ENCODE data around the gene BUD23. TPM values are rescaled to one million over a fixed set of nuclear protein-coding genes. Genes with fewer than 3 reads are reported as not detected.
A peak's percentile ranks its signal among the peaks of the same experiment; 100 is the strongest.

The BUD23 gene
- polyA plus RNA-seq (2012; ENCODE audit: low read depth, missing spikeins), result 79.8 TPM

GRCh38 chr7:73683056-73683787 is at the start of gene BUD23, which contains the start of gene DNAJC30:
TSS of gene BUD23 (plus strand) at chr7:73683597. CDS start at chr7:73683626, 29 bp downstream.
TSS of gene DNAJC30 (minus strand) at chr7:73683453. CDS start at chr7:73683423, 30 bp downstream.
- peak; percentile 97 for DNase-seq (ENCODE audit: insufficient read length, low spot score)
- TF ChIP-seq POU2F2 (IDR thresholded peaks at IDR 0.05; ENCODE audit: low read depth, low read length) (peak; percentile 78), POLR2A (IDR thresholded peaks at IDR 0.05; ENCODE audit: low read depth, low read length) (peak; percentile 88), POLR2AphosphoS5 (IDR thresholded peaks at IDR 0.05; ENCODE audit: low read depth, low read length) (peak; percentile 84), TAF1 (IDR thresholded peaks at IDR 0.05; ENCODE audit: low read depth, low read length) (peak; percentile 93), PAX5 (IDR thresholded peaks at IDR 0.05; ENCODE audit: insufficient read depth, low read length, severe bottlenecking) (no peak), SPI1 (IDR thresholded peaks at IDR 0.05; ENCODE audit: low read depth, low read length) (no peak)
- peak; percentile 95 for FAIRE-seq

GRCh38 chr7:73633844-73634243 is 49.6 kb upstream of the BUD23 start:
- no peak for DNase-seq (ENCODE audit: insufficient read length, low spot score)
- TF ChIP-seq PAX5 (IDR thresholded peaks at IDR 0.05; ENCODE audit: insufficient read depth, low read length, severe bottlenecking), result no peak
- TF ChIP-seq POLR2A (IDR thresholded peaks at IDR 0.05; ENCODE audit: low read depth, low read length), result no peak
- TF ChIP-seq POLR2AphosphoS5 (IDR thresholded peaks at IDR 0.05; ENCODE audit: low read depth, low read length), result no peak
- no peak for TF ChIP-seq POU2F2 (IDR thresholded peaks at IDR 0.05; ENCODE audit: low read depth, low read length)
- TF ChIP-seq TAF1 (IDR thresholded peaks at IDR 0.05; ENCODE audit: low read depth, low read length), result no peak
- TF ChIP-seq SPI1 (IDR thresholded peaks at IDR 0.05; ENCODE audit: low read depth, low read length), result no peak
- FAIRE-seq, result no peak

- DNase-seq (ENCODE audit: insufficient read length, low spot score) (no peak), FAIRE-seq (no peak)
- TF ChIP-seq POLR2A (IDR thresholded peaks at IDR 0.05; ENCODE audit: low read depth, low read length), result no peak
- no peak for TF ChIP-seq SPI1 (IDR thresholded peaks at IDR 0.05; ENCODE audit: low read depth, low read length)
- TF ChIP-seq TAF1 (IDR thresholded peaks at IDR 0.05; ENCODE audit: low read depth, low read length), result no peak
- no peak for TF ChIP-seq POLR2AphosphoS5 (IDR thresholded peaks at IDR 0.05; ENCODE audit: low read depth, low read length)
- TF ChIP-seq PAX5 (IDR thresholded peaks at IDR 0.05; ENCODE audit: insufficient read depth, low read length, severe bottlenecking), result no peak
- TF ChIP-seq POU2F2 (IDR thresholded peaks at IDR 0.05; ENCODE audit: low read depth, low read length), result no peak
These were observed 47.8 kb upstream of the BUD23 start for GRCh38 chr7:73635428-73636200.

- TF ChIP-seq POLR2A (IDR thresholded peaks at IDR 0.05; ENCODE audit: low read depth, low read length) (no peak), PAX5 (IDR thresholded peaks at IDR 0.05; ENCODE audit: insufficient read depth, low read length, severe bottlenecking) (no peak), SPI1 (IDR thresholded peaks at IDR 0.05; ENCODE audit: low read depth, low read length) (no peak), POLR2AphosphoS5 (IDR thresholded peaks at IDR 0.05; ENCODE audit: low read depth, low read length) (no peak), TAF1 (IDR thresholded peaks at IDR 0.05; ENCODE audit: low read depth, low read length) (no peak), POU2F2 (IDR thresholded peaks at IDR 0.05; ENCODE audit: low read depth, low read length) (no peak)
- DNase-seq (ENCODE audit: insufficient read length, low spot score), result no peak
- FAIRE-seq, result no peak
These were observed 44.5 kb upstream of the BUD23 start for GRCh38 chr7:73638911-73639310.

GRCh38 chr7:73642834-73643233 is 40.6 kb upstream of the BUD23 start:
- no peak for DNase-seq (ENCODE audit: insufficient read length, low spot score)
- FAIRE-seq, result no peak
- TF ChIP-seq PAX5 (IDR thresholded peaks at IDR 0.05; ENCODE audit: insufficient read depth, low read length, severe bottlenecking) (no peak), POLR2AphosphoS5 (IDR thresholded peaks at IDR 0.05; ENCODE audit: low read depth, low read length) (no peak), POU2F2 (IDR thresholded peaks at IDR 0.05; ENCODE audit: low read depth, low read length) (no peak), POLR2A (IDR thresholded peaks at IDR 0.05; ENCODE audit: low read depth, low read length) (no peak), SPI1 (IDR thresholded peaks at IDR 0.05; ENCODE audit: low read depth, low read length) (no peak), TAF1 (IDR thresholded peaks at IDR 0.05; ENCODE audit: low read depth, low read length) (no peak)

GRCh38 chr7:73644688-73645286 is 38.6 kb upstream of the BUD23 start:
- FAIRE-seq (no peak), DNase-seq (ENCODE audit: insufficient read length, low spot score) (no peak)
- no peak for TF ChIP-seq PAX5 (IDR thresholded peaks at IDR 0.05; ENCODE audit: insufficient read depth, low read length, severe bottlenecking)
- no peak for TF ChIP-seq POU2F2 (IDR thresholded peaks at IDR 0.05; ENCODE audit: low read depth, low read length)
- TF ChIP-seq SPI1 (IDR thresholded peaks at IDR 0.05; ENCODE audit: low read depth, low read length), result no peak
- TF ChIP-seq TAF1 (IDR thresholded peaks at IDR 0.05; ENCODE audit: low read depth, low read length), result no peak
- TF ChIP-seq POLR2AphosphoS5 (IDR thresholded peaks at IDR 0.05; ENCODE audit: low read depth, low read length), result no peak
- no peak for TF ChIP-seq POLR2A (IDR thresholded peaks at IDR 0.05; ENCODE audit: low read depth, low read length)

GRCh38 chr7:73645643-73646174 is 37.7 kb upstream of the BUD23 start:
- DNase-seq (ENCODE audit: insufficient read length, low spot score) (no peak), FAIRE-seq (no peak)
- TF ChIP-seq PAX5 (IDR thresholded peaks at IDR 0.05; ENCODE audit: insufficient read depth, low read length, severe bottlenecking) (no peak), SPI1 (IDR thresholded peaks at IDR 0.05; ENCODE audit: low read depth, low read length) (0 out of 2 replicates have a peak, but pooled peaks have one; percentile 24), POU2F2 (IDR thresholded peaks at IDR 0.05; ENCODE audit: low read depth, low read length) (no peak), TAF1 (IDR thresholded peaks at IDR 0.05; ENCODE audit: low read depth, low read length) (no peak), POLR2A (IDR thresholded peaks at IDR 0.05; ENCODE audit: low read depth, low read length) (no peak), POLR2AphosphoS5 (IDR thresholded peaks at IDR 0.05; ENCODE audit: low read depth, low read length) (no peak)

- FAIRE-seq (no peak), DNase-seq (ENCODE audit: insufficient read length, low spot score) (no peak)
- TF ChIP-seq POU2F2 (IDR thresholded peaks at IDR 0.05; ENCODE audit: low read depth, low read length), result no peak
- TF ChIP-seq SPI1 (IDR thresholded peaks at IDR 0.05; ENCODE audit: low read depth, low read length), result no peak
- no peak for TF ChIP-seq PAX5 (IDR thresholded peaks at IDR 0.05; ENCODE audit: insufficient read depth, low read length, severe bottlenecking)
- no peak for TF ChIP-seq TAF1 (IDR thresholded peaks at IDR 0.05; ENCODE audit: low read depth, low read length)
- TF ChIP-seq POLR2AphosphoS5 (IDR thresholded peaks at IDR 0.05; ENCODE audit: low read depth, low read length), result no peak
- TF ChIP-seq POLR2A (IDR thresholded peaks at IDR 0.05; ENCODE audit: low read depth, low read length), result no peak
These were observed 36.3 kb upstream of the BUD23 start for GRCh38 chr7:73646785-73647724.
